ENCODE data around the gene FAM222A. TPM values are rescaled to one million over a fixed set of nuclear protein-coding genes. Genes with fewer than 3 reads are reported as not detected.

The FAM222A gene
- total RNA-seq, 1 experiment from 2014 or later = 1.9 TPM

DNA sequence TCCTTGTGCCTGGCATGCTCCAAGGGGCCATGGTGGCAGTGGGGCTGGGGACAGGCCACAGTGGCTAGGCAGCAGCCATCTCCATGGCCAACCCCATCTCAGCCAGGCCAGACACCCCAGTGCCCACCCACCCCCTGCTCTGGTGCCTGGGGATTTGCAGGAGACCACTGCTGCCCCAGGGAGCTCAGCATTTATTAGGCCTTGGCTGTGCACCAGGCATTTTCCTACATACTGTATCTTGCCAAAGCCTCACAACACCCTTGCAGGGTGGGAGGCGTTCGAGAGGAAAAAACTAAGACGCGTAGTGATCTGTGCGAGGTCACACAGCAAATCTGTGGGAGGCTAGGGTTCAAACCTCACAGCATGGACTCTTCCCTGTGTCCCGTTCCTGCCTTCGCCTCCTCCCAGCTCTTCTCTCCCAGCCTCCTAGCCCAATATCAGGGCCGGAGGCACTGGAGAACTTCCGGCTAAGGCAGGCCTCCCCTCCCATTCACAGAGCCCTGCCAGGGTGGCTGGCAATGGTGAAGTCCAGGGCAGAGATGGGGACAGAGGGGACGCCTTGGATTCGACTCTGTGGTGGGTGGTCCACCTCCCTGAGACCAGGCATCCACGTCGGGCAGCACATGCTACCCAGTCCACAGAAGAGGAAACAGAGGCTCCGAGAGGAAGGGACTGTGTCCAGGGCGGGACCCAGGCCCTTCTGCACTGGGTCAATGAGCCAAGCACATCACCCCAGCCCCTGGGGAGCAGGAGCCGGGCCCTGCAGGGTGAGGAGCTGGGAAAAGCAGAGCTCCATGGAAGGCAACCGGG lies 57.4 kb downstream of the FAM222A start:
- no peak for DNase-seq (ENCODE audit: low read depth)

DNA sequence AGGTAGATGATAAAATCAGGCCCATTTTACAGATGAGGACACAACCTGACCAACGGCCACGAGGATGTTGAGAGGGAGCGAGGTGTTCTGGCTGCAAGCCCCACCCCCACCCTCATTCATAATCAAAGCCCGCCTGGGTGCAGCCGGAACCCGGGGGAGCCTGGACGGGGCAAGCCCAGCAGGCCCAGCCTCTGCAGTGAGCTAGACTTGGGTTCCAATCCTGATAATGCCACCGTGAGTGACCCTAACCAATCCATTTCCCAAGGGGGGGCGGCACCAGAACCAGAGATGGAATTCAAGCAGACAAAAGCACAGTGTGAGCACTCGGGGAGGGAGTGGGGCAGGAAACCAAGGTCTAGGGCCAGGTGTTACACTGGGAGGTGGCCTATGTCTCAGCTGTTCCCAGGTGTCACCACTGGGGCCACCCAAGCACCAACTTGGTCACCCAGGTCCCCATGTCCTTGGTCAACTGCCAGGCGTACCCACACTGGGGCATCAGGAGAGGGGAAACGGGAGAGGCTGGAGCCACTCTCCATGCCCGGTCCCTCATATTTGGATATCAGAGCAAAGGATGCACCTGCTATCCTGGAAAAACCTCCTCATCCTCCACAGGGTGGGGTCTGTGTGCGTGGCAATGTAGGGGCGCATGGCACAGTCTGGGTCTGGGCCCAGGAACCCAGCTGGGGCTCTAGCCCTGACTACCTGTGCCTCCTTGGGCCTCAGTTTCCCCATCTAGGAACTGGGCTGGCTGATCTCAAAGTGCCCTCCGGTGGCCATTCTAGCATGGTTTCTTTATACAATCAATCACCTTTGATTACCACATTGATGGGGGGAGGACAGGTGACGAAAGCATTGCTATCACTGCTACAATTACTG lies 58.4 kb downstream of the FAM222A start:
- no peak for DNase-seq (ENCODE audit: low read depth)

DNA sequence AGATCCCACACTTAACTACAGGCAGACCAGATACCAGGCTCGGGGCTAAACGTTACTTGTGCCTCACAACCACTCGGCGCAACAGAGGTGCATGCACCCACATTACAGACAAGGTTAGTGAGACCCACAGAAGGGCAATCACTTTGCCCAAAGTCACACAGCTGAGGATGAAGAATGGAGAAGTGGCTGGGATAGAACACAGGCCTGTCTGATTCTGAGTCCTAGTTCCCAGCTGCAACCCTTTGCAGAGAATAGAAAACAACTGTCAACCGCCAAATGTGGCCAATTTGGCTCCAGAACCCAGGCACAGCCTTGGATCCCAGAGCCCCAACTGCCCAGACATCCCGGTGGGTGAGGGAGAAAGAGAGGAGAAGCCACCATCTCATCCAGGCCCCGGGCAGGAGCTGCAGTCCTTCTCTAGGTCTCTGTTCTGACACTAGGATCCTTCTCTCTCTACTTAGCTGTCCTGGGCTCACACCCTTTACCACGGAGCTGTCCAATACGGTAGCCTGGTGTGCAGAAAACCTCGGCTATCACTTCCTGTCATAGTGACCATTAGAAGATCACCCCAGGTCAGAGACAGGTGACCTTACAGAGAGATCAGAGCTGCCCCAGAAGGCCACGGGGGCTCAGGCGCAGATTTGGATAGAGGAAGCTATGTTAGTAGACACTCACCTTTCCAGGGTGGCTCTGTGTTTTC lies 59.1 kb downstream of the FAM222A start:
- no peak for DNase-seq (ENCODE audit: low read depth)

DNA sequence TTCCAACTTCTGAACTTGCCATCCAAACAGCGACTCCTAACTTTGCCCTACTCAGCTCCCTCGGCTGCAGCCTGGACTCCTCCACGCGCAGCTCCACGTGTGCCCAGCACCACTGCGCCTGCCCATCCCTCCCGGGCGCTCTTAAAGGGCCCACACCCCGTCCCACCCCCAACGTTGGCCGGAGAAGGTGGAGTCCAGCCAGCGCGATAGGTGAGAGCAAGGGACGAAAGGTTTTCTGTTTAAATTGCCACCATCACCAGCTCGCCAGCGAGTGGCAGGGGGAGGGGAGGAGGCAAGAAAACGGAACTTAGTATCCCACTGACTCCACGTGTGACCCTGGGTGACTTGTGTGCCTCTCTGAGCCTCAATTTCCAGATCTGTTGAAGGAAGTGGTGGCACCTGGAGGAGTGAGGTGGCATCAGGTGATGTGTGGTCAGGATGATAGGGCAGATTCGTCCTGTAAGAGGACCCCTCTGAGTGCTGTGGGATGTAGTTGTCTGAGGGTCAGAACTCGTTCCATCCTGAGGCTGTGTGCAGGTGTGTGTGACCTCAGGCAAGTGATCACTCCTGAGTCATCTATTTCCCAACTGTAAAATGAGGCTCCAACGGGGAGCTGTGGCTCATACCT lies 59.9 kb downstream of the FAM222A start:
- DNase-seq (ENCODE audit: low read depth) = no peak

DNA sequence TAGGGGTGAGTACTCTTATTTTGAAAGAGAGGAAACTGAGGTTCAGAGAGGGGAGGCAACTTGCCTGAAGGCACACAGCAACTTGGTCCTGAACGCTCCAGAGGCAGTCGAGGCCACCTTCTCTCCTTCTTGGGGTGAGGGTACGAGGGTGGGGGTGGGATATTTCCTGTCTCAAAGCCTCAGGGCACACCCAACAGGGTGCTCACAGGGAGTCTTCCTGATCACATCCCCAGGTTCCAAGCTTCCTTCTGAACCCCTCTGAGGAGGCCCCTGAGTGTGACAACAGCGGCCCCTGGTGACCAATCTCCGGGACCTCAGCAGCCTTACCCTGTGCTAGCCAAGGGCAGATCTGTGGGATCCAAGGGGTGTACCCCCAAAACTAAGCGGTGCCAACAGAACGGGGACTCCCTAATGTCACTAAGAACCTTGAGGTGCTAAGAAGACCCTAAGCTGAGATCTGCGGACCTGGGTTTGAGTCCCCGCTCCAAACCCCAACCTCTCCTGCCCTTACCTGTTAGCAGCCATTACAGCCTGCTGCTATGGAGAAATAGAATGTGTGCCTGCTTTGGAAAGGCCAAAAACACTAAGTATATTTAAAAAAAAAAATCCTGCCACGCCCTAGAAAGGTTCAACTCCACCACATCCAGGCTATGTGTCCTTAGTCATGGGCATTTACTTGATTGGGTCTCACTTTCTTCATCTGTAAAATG lies 61.7 kb downstream of the FAM222A start:
- peak; percentile 57 for DNase-seq (ENCODE audit: low read depth)

DNA sequence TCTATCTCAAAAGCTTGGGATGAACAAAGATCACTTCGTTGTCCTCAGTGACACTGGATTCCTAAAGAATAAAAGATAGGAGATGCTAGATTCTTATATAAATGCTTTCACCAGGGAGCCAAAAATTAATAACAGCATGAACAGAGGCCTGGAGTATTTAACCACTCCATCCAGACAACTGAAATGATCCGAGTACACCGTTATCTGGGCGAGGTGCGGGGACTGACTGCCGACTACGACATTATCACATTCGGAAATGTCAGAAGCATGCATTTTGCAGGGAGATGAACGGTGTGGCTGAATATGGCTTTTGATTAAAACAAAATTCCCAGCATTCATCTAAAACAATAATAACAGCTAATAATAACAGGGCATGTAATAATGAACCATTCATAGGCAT lies 63.0 kb downstream of the FAM222A start:
- no peak for DNase-seq (ENCODE audit: low read depth)

DNA sequence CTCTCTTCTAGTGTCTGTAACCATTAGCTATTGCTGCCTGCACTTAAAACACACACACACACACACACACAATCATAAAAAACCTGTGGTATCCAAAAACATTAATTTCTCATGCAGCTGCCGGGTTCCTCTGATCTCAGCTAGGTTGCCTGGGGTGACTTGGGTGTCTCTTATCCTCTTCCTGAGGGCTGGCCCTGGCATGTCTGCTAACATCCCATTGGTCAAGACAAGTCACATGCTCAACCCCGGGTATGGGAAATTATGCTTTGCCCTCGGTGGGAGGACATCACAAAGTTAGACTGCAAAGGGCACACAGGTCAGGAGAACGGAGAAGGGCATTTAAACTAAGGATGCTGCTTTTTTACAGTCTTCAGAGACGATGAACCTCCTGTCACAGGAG lies 63.9 kb downstream of the FAM222A start:
- peak; percentile 65 for DNase-seq (ENCODE audit: low read depth)

DNA sequence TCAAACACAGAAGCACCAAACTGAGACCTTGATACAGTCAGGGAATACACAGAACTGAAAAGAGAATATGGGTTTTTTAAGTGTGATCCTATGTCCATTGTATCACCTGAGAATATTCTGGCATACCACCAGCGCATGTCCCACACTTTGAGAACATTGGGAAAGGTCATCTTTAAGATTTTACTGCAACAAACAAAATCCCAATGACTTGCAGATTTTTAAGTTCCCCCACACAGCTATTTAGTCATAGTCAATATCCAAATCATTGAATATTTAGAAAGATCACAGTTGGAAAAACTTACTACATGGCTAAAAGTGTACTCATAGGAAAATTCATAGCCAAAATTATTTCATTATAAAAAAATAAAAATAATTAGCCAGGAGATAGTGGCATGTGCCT lies 65.1 kb downstream of the FAM222A start:
- no peak for DNase-seq (ENCODE audit: low read depth)

DNA sequence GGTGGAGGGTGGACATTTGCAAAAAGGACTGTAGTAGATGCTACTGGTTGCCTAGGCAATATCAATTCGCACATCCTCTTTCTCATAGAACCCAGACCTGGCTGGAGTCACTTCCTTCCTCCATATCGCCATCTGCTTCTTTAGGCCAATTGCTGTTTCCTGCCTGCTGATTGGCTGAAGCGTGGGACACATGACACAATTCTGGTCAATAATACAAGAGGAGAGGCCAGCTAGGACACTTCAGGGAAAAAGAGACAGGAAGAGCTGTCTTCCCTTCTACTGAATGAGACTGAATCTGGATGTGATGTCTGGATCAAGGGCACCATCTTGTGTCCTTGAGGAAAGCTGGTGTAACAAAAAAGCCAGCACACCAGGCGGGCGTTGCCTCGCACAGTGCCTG lies 65.8 kb downstream of the FAM222A start:
- peak; percentile 40 for DNase-seq (ENCODE audit: low read depth)

DNA sequence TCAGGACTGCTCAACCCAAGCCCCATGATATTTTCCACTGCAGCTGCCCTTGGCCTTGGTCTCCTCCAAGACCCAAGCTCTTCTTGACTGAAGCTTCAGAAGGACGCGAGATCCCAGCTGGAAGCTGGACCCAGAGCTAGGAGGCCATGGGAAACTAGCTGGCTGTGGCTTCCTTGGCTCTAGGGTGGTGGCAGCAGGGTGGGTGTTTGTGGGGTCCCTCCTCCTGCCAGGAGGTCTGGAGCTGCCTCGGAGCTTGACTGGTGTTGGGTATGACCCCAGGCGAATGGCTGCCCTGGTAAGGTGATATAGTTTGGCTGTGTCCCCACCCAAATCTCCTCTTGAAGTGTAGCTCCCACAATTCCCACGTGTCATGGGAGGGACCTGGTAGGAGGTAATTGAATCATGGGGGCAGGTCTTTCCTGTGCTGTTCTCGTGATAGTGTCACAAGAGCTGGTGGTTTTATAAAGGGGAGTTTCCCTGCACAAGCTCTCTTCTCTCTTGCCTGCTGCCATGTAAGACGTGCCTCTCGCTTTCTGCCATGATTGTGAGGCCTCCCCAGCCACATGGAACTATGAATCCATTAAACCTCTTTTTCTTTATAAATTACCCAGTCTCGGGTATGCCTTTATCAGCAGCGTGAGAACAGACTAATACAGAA lies 68.2 kb downstream of the FAM222A start:
- no peak for DNase-seq (ENCODE audit: low read depth)

DNA sequence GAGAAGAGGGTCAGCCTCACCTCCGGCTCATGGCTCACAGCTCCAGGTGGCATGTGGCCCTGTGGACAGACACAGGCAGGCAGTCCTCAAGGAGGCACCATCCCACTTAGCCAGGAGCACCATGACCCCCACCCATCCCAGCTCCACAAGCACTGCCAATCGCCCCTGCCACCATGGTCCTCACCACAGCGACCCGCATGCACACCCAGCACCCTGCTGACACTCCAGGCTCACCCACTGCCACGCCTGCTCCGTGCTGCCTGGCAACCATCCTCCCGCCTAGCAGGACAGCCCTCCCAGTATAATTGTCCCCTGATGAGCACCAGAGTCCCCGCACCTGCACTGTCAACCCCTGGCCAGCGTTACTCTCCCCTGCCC lies 68.7 kb downstream of the FAM222A start:
- DNase-seq (ENCODE audit: low read depth) = no peak

DNA sequence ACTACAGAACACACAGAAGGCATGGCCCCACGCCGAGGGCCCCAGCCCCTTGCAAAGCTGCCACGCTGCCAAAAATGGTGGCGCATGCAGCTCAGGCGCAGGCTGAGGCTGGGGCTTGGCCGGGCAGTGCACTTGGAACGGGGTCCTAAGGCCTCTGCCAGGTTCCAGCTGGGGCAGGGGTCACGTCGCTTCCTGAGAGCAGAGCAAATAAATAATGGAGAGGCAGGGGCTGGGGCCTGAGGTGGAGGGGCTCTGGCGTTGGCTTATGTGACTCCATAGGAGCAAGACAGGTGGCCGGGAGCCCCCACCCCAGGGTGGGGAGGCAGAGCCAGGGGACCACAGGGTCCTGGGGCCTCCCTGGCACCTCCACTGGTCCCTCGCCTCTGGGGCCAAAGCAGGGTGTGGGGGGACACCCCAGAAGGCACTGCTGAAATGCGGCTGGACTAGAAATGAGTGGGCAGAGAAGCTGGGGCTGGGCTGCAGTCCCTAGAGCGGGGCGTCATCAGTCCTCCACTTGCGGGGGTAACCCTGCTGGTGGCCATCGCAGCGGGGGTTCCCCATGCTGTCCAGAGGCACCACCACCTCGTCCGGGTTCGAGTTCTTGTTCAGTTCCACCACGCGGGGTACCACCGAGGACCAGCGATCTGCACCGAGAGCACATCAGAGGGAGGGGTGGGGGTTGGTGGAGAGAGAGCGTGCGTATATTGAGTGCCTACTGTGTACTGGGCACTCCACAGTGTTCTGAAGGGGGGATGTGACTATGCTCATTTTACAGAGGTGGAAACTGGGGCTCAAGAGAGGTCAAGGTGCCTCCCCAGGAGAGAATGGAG lies 69.7 kb downstream of the FAM222A start:
- DNase-seq (ENCODE audit: low read depth) = no peak

DNA sequence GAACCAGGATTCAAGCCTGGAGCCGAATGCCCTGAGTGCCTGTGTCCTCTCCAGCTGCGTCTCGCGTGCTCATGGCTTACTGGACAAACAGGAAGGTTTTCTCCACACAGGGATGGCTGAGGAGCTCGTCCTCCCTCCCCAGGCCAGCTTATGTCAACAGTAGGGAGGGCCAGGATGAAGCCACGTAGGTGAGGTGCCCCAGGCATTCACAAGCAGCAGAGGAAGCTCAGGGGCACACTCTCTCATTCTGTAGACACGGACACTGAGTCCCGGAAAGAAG lies 70.3 kb downstream of the FAM222A start:
- no peak for DNase-seq (ENCODE audit: low read depth)

DNA sequence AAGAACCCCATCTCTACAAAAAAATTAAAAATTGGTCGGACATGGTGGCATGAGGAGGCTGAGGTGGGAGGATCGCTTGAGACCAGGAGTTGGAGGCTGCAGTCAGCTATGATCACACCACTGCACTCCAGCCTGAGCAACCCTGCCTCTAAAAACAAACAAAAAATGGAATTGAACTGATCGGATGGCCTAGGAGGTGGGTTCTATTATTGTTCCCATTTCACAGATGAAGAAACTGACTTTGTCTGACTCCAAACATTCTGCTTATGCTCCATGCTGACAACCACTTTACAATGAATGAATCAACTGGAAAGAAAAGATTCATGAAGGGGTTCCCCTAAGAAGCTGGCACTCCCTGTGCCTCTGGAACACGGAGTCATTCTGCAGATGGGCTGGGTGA lies 72.2 kb downstream of the FAM222A start:
- DNase-seq (ENCODE audit: low read depth) = no peak

DNA sequence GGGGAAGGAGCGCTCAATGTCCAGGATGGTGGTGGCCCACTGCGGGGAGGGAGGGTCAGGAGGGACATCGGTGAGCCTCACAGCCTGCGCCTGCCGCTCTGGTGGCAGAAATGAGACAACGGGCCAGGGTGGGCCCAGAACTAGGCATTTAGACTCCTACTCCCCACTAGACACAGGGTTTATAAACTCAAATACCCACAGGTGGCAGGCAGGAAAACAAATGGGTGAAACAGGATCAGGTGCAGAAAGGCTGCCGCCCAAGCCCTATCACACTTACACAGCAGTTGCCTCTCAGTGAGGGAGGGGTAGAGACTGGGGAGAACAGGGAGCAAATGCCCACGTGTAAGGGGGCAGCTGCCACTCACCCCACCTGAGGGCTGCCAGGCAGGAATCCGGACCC lies 73.2 kb downstream of the FAM222A start:
- DNase-seq (ENCODE audit: low read depth) = no peak

DNA sequence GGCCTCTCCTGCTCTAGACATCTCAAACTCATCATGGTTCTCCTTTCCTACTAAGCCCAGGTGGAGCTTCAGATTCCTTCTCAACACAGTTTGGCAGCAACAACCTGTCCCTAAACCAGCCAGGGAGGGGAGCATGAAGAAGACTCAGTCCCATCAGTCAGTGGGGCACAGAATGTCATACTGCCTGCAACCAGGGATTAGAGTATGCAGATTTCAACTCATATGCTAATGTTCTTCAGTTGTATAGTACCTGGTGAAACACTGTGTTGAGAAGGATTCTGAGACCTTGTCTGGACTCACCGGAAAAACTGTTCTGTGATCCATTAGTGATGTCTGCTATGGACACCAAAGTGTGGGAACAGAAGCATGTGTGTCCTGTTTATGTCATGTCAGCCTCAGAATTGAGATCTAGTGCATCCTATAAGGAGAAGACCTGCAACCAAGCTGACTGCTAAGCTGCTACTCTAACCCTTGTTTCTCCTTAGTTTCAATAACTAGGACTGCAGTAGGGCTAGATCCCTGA lies 76.0 kb downstream of the FAM222A start:
- no peak for DNase-seq (ENCODE audit: low read depth)

DNA sequence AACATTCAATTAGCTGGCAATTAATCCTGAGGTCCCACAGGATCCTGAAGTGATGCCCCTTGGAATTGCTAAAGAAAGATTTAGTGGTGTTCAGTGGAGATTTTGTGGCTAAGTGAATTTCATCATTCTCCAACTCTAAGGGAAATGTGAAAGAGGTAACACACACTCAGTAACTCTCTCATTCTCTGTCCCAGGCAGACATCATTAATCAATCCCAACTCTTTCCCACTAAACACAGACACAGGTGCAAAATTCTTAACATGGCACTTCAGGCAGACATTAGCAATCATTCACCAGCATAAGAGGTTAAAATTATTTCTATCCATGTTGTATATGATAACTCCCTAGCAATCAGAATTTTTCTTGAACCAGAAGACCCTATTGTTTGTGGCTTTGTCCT lies 79.4 kb downstream of the FAM222A start:
- no peak for DNase-seq (ENCODE audit: low read depth)

DNA sequence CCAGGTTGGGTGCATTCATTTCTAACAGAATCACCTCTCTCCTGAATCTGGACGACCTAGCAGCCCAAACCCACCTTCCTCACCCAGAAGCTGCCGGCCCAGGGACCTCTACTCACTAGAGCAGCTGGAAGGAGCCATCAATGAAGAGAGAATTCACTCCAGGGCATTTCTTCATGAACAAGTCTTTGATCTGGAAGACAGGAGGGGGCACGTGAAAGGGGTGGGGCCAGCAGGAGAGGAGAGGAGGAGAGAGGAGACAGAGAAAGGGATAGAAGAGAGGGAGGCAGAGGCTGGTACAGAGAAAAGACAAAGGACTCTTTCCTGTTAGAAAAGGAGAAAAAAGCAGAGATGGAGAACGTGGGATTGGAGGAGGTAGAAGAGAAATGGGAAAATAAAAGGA lies 79.8 kb downstream of the FAM222A start:
- DNase-seq (ENCODE audit: low read depth) = no peak

DNA sequence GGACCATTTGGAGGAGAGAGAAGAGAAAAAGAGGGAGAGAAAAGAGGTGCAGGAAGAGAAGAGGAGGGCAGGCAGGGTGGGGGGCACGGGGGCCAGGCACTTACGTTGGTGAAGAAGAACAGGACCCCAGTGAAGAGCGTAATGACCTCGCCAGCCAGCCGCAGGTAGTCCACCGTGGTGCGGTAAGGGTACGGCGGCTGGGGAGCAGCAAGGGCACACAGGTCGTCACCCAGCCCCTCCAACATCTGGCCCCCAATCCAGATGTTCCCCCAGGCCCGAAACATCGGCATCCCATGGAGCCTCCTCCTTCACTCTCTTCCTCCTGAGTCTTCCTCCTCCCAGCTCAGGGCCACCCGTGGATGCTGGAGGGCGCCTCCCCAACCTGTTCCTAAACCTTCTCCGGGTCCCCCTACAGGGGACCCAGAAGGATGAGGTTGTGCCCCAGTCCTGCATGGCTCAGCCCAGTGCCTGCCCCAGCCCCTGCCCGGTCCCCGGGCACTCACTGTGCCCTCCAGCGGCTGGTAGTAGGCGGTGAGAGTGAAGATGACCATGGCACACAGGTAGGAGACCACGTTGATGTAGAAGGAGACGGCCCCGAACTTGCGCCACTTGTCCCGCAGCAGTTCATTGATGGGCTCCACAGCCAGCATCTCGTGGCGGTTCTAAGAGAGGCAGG lies 80.3 kb downstream of the FAM222A start:
- no peak for DNase-seq (ENCODE audit: low read depth)
